ENCODE results near the gene CDHR4. TPM values are rescaled to one million over a fixed set of nuclear protein-coding genes. Genes with fewer than 3 reads are reported as not detected.
"Not testable (repeated sequence)": the region's sequence is repeated elsewhere in the genome, so short reads cannot be mapped to it uniquely, and the experiment has no call there.

The CDHR4 gene
- polyA plus RNA-seq, 3 donors from 2014 or later, result not detected

DNA sequence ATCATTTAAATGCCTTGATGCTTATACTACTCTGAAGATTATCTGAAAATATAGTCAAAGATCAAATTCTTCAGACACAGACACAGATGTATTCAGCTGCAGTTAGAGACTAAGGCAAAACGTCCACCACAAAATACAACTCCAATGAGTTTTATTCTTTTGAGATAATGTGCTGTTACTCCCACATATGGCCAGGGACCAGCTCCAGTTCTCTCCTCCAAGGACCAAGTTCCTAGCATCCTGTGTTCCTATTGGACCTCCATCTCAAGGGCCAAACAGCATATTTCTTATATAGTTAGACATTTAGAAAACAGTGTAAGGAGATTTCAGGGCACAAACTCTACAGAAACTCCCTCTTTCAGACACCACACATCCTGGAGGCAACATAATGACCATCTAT is 40.4 kb downstream of the CDHR4 start:
- Mint-ChIP-seq H3K36me3 (peaks cover 0 to 3% (median 0%) of the 10 kb centered on the region in 3 donors), H3K9me3 (no peaks in the 10 kb centered on the region), H3K27ac (no peak overlapping the region), H3K4me1 (peaks cover 21 to 45% of the 10 kb centered on the region in 2 donors), H3K27me3 (ENCODE audit: low read depth in 3 of 3) (no peaks in the 10 kb centered on the region), H3K4me3 (no peak overlapping the region)
- no peak for DNase-seq

DNA sequence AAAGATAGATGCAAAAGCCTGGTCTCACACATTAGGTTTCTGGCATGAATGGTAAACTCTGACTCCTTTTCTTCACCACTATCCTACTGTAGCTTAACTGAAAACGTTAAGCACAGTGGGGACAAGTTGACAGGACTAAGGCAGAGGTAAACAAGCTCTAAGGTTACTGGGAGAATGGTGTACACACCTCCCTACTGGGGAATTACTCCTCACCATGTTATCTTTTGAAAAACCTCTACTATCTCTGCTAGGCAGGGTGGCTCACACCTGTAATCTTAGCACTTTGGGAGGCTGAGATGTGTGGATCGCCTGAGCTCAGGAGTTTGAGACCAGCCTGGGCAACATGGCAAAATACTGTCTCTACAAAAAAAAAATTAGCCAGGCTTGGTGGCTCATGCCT is 42.5 kb downstream of the CDHR4 start:
- no peak overlapping the region for H3K27ac Mint-ChIP-seq
- peaks cover 0 to 1% (median 0%) of the 10 kb centered on the region in 3 donors for H3K27me3 Mint-ChIP-seq (ENCODE audit: low read depth in 3 of 3)
- no peak overlapping the region for H3K4me3 Mint-ChIP-seq
- no peak for DNase-seq
- H3K9me3 Mint-ChIP-seq, result no peaks in the 10 kb centered on the region
- H3K4me1 Mint-ChIP-seq, result peaks cover 25 to 60% of the 10 kb centered on the region in 2 donors
- peaks cover 0 to 3% (median 0%) of the 10 kb centered on the region in 3 donors for H3K36me3 Mint-ChIP-seq

DNA sequence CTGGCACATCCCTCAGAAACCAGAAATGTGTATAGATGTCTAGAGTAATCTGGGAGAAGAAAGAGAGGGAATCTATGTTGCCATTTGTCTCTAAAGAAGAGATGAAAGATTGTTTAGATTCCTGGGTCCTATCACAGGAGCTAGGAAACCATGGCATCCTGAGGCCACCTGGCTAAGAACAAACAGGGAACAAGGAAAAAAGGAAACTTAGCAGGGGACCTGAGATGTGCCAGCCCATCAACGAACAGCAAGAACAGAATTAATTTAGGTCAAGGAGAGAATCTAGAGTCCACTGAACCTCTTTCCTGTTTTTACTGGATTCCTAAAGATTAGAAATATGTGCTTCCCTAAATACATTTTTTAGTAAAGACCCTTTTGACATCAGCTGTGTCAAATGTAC is 43.6 kb downstream of the CDHR4 start:
- H3K27ac Mint-ChIP-seq, result no peak overlapping the region
- peaks cover 0 to 3% (median 0%) of the 10 kb centered on the region in 3 donors for H3K36me3 Mint-ChIP-seq
- DNase-seq, result no peak
- no peaks in the 10 kb centered on the region for H3K9me3 Mint-ChIP-seq
- peaks cover 0 to 1% (median 0%) of the 10 kb centered on the region in 3 donors for H3K27me3 Mint-ChIP-seq (ENCODE audit: low read depth in 3 of 3)
- peaks cover 25 to 60% of the 10 kb centered on the region in 2 donors for H3K4me1 Mint-ChIP-seq
- no peak overlapping the region for H3K4me3 Mint-ChIP-seq

DNA sequence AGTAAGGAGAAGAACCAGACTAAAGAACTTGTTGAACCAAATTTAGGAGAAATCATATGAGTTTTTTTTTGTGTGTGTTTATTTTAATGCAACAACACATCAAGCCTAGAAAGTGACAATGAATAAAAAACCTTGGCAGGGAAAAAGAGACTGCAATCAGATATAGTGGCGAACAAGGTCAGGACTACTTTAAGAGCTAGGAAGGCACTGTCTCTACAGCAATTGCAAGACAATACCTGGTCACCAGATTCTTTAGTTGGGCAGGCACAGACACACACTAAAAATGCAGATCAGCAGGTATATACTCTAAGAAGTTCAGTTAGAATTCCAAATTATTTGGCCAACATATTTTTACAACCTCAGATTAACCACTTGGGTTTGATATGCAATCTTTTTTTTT is 45.1 kb downstream of the CDHR4 start:
- Mint-ChIP-seq H3K9me3 (no peaks in the 10 kb centered on the region), H3K27me3 (ENCODE audit: low read depth in 3 of 3) (peaks cover 0 to 2% (median 0%) of the 10 kb centered on the region in 3 donors), H3K27ac (peak overlapping the region in 1 of 6 donors; percentile 33), H3K4me3 (no peak overlapping the region), H3K4me1 (peaks cover 29 to 61% of the 10 kb centered on the region in 2 donors), H3K36me3 (peaks cover 0 to 3% (median 0%) of the 10 kb centered on the region in 3 donors)
- no peak for DNase-seq

DNA sequence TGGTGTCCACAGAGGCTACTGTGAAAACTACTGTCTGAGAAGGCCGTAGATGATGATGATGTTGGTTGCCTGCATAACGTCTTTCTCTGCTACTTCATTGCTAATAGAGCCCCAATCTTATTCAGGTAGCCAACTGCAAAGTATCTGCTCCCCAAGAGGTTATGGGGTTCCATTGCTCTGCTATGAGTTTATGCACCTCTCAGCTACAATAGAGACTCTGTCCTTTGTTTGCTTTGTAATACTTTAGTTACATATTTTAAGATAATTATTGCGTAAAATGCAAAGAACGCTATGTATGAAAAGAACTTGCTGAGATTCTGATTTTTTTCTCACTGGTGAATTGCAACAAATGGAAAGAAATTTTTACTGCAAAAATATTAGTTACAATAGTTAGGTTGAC is 48.2 kb downstream of the CDHR4 start:
- DNase-seq, result no peak
- no peak overlapping the region for H3K4me3 Mint-ChIP-seq
- peaks cover 0 to 7% (median 7%) of the 10 kb centered on the region in 3 donors for H3K36me3 Mint-ChIP-seq
- no peak overlapping the region for H3K27ac Mint-ChIP-seq
- peaks cover 0 to 2% (median 2%) of the 10 kb centered on the region in 3 donors for H3K27me3 Mint-ChIP-seq (ENCODE audit: low read depth in 3 of 3)
- H3K4me1 Mint-ChIP-seq, result peaks cover 21 to 40% of the 10 kb centered on the region in 2 donors
- H3K9me3 Mint-ChIP-seq, result no peaks in the 10 kb centered on the region

DNA sequence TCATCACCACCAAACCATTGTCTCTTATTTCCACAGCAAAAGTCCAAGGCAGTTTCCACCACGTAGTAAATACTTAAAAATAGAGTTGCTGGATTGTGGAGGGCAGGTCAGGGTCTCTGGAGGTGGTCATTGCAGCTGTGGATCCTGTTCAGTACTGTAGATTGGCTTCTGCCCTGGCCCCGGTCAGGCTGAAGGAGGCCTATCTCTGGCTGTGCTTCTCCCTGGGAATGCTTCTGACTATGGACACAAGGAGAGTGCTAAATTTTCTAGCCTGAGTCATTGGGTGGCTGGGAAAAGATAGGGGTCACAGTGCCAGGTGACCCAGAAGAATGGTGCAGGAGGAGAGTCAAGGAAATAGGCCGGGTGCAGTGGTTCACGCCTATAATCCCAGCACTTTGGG is 49.6 kb downstream of the CDHR4 start:
- Mint-ChIP-seq H3K27ac (peak overlapping the region in 1 of 6 donors; percentile 61), H3K4me1 (peaks cover 11 to 28% of the 10 kb centered on the region in 2 donors), H3K27me3 (ENCODE audit: low read depth in 3 of 3) (peaks cover 0 to 2% (median 2%) of the 10 kb centered on the region in 3 donors), H3K4me3 (no peak overlapping the region), H3K9me3 (no peaks in the 10 kb centered on the region), H3K36me3 (peaks cover 0 to 7% (median 7%) of the 10 kb centered on the region in 3 donors)
- no peak for DNase-seq

DNA sequence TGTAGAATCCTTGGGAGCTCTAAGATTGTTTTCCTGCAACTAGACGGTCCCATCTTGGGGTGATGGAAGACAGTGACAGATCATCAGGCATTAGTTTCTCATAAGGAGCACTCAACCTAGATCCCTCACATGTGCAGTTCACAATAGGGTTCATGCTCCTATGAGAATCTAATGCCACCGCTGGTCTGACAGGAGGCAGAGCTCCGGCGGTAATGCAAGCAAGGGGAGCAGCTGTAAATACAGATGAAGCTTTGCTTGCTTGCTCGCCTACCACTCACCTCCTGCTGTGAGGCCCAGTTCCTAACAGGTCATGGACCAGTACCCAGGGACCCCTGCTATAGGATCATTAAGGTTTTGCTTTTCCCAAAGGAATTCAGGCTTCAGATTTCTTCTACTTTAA is 50.8 kb downstream of the CDHR4 start:
- not testable (repeated sequence) for DNase-seq; H3K27me3 Mint-ChIP-seq (ENCODE audit: low read depth in 3 of 3); H3K9me3 Mint-ChIP-seq; H3K27ac Mint-ChIP-seq; H3K4me3 Mint-ChIP-seq
- Mint-ChIP-seq H3K36me3 (peaks cover 0 to 11% (median 9%) of the 10 kb centered on the region in 3 donors), H3K4me1 (peaks cover 16 to 27% of the 10 kb centered on the region in 2 donors)

DNA sequence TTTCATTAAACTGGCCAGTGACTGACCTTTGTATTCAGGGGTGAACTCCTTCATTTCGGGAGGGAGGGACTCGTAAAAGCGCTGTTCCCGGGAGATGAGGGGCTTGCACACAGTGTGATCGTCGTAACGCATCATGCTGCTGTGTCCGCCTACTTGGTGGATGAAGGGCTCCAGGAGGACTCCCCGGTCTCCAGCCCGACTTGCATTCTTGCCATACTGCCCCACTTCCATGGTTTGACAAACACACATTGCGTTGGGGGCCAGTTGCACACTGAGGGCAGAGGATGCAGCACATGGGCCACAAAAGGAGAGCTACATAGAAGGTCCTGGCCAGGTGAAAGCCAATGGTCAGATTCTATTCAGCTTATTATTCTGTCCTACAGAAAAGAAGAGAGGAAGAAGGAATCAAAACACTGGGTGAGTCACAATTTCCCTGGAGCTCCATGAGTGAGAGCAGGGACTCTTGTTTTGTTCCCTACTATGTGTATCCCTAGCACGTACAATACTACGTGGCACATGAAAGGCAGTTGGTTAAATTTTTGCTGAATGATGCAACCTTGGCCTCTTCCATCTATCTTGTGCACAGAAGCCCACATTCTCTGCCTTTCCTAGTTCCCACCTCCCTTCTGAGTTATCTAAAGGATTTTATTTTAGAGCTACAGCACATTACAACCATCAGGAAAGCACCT is 51.7 kb downstream of the CDHR4 start:
- H3K36me3 Mint-ChIP-seq, result peaks cover 0 to 11% (median 9%) of the 10 kb centered on the region in 3 donors
- H3K4me1 Mint-ChIP-seq, result peaks cover 11 to 18% of the 10 kb centered on the region in 2 donors

DNA sequence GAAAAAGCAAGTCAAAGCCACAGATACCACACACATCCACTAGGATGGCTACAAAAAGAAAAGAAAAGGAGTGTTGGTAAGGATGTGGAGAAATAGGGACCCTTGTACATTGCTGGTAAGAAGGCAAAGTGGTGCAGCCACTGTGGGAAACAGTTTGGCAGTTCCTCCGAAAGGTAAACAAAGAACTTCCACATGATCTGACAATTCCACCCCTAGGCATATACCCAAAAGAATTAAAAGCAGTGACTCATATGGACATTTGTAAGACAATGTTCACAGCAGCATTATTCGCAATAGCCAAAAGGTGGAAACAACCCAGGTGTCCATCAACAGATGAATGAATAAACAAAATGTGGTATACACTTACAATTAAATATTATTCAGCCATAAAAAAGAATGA is 53.7 kb downstream of the CDHR4 start:
- Mint-ChIP-seq H3K27ac (peak overlapping the region in 1 of 6 donors; percentile 80), H3K4me3 (no peak overlapping the region), H3K4me1 (peaks cover 11 to 16% of the 10 kb centered on the region in 2 donors), H3K9me3 (no peaks in the 10 kb centered on the region), H3K36me3 (peaks cover 0 to 11% (median 9%) of the 10 kb centered on the region in 3 donors), H3K27me3 (ENCODE audit: low read depth in 3 of 3) (peaks cover 0 to 6% (median 1%) of the 10 kb centered on the region in 3 donors)
- DNase-seq, result no peak

More for the DNA sequence above, 51.7 kb downstream of the CDHR4 start:
- Mint-ChIP-seq H3K27me3 (ENCODE audit: low read depth in 3 of 3) (peaks cover 0 to 3% (median 1%) of the 10 kb centered on the region in 3 donors), H3K27ac (peak overlapping the region in 1 of 6 donors; percentile 34), H3K4me3 (no peak overlapping the region), H3K9me3 (no peaks in the 10 kb centered on the region)
- DNase-seq, result no peak

Other genes starting within 250 kb of the CDHR4 start
- under 1 TPM in 1 of 3 donors, not detected in 2; 0.42 TPM for gene BSN, start 245.4 kb downstream of the CDHR4 start, polyA plus RNA-seq
- 100 to 1,000 TPM in 2 of 3 donors, 10 to 100 TPM in 1; 88.0 to 130 (median 121) TPM for gene APEH, start 125.5 kb downstream of the CDHR4 start, polyA plus RNA-seq
- gene MST1, start 110.4 kb downstream of the CDHR4 start, polyA plus RNA-seq, result 1 to 10 TPM in 1 of 3 donors, under 1 TPM in 1, not detected in 1; 0.19 to 1.3 TPM
- gene RNF123, start 110.3 kb downstream of the CDHR4 start, polyA plus RNA-seq, result 10 to 100 TPM in 2 of 3 donors, 1 to 10 TPM in 1; 2.6 to 27.1 (median 11.8) TPM
- gene AMIGO3, start 80.2 kb downstream of the CDHR4 start, polyA plus RNA-seq, result 1 to 10 TPM in 2 of 3 donors, not detected in 1; 1.5 to 1.7 TPM
- 10 to 100 TPM; 13.5 to 35.2 (median 32.5) TPM for gene GMPPB, start 75.9 kb downstream of the CDHR4 start, polyA plus RNA-seq
- gene IP6K1, start 13.3 kb downstream of the CDHR4 start, polyA plus RNA-seq, result 10 to 100 TPM; 18.2 to 43.6 (median 23.7) TPM
- 1 to 10 TPM in 1 of 3 donors, not detected in 2; 1.2 TPM for gene INKA1, start 3.4 kb upstream of the CDHR4 start, polyA plus RNA-seq
- gene UBA7, start 14.1 kb upstream of the CDHR4 start, polyA plus RNA-seq, result 10 to 100 TPM; 28.5 to 72.6 (median 54.7) TPM
- 1 to 10 TPM in 2 of 3 donors, not detected in 1; 1.4 to 1.5 TPM for gene TRAIP, start 56.7 kb upstream of the CDHR4 start, polyA plus RNA-seq
- not detected for gene CAMKV, start 70.0 kb upstream of the CDHR4 start, polyA plus RNA-seq
- 1 to 10 TPM in 1 of 3 donors, under 1 TPM in 1, not detected in 1; 0.68 to 1.1 TPM for gene MST1R, start 104.0 kb upstream of the CDHR4 start, polyA plus RNA-seq
- 10 to 100 TPM; 11.5 to 24.0 (median 12.1) TPM for gene MON1A, start 129.9 kb upstream of the CDHR4 start, polyA plus RNA-seq
- 10 to 100 TPM in 2 of 3 donors, 1 to 10 TPM in 1; 7.5 to 39.7 (median 19.2) TPM for gene RBM6, start 140.3 kb upstream of the CDHR4 start, polyA plus RNA-seq

Data from immature natural killer cell (primary cell).